HEK293 (cell line): ENCODE results near the gene CCDC12.

Experiments
- CTCF ChIP-seq: fragments of 450-650 bp; formaldehyde crosslinking; IDR thresholded peaks from 2 replicates; pipeline ENCODE4 v1.5.1; 2016; ENCODE audit warnings: missing biosample characterization, missing genetic modification characterization
- TSHZ1 ChIP-seq: fragments of 450-650 bp; formaldehyde crosslinking; IDR thresholded peaks from 2 replicates; pipeline ENCODE4 v1.5.1; 2016; ENCODE audit warnings: missing biosample characterization, missing genetic modification characterization, borderline replicate concordance
- ZBTB11 ChIP-seq: fragments of 450-650 bp; formaldehyde crosslinking; conservative IDR thresholded peaks from 2 replicates; pipeline ENCODE4 v1.5.1; 2016; ENCODE audit warnings: low read depth, missing biosample characterization, missing genetic modification characterization
- ZBTB44 ChIP-seq: fragments of 450-650 bp; IDR thresholded peaks from 2 replicates; pipeline ENCODE4 v1.5.1; 2018; ENCODE audit warnings: missing biosample characterization, mild to moderate bottlenecking, missing genetic modification characterization
- ZIC2 ChIP-seq: fragments of 450-650 bp; formaldehyde crosslinking; IDR thresholded peaks from 2 replicates; pipeline ENCODE4 v1.5.1; 2016; ENCODE audit warnings: missing biosample characterization, missing genetic modification characterization
- ZNF513 ChIP-seq: fragments of 450-650 bp; IDR thresholded peaks from 2 replicates; pipeline ENCODE4 v1.5.1; 2018; ENCODE audit warnings: missing biosample characterization, missing genetic modification characterization

- no peak for TF ChIP-seq CTCF (tag by site-specific recombination)
- no peak for TF ChIP-seq ZBTB11 (tag by site-specific recombination)
- TF ChIP-seq TSHZ1 (tag by site-specific recombination): no peak
- TF ChIP-seq ZBTB44 (tag by site-specific recombination): no peak
- TF ChIP-seq ZNF513 (tag by site-specific recombination): no peak
- no peak for TF ChIP-seq ZIC2 (tag by site-specific recombination)
Observed at GRCh38 chr3:46958467-46959160, 17.9 kb downstream of the CCDC12 start.
